NCI-H1436 (cell line): Measurements from ENCODE around the gene MAT2B.
A peak's percentile ranks its signal among the peaks of the same experiment; 100 is the strongest.

ENCODE experiments used
- DNase-seq: peaks from one replicate; lab custom pipeline; 2025; lab: John Stamatoyannopoulos, UW

The MAT2B gene

DNA sequence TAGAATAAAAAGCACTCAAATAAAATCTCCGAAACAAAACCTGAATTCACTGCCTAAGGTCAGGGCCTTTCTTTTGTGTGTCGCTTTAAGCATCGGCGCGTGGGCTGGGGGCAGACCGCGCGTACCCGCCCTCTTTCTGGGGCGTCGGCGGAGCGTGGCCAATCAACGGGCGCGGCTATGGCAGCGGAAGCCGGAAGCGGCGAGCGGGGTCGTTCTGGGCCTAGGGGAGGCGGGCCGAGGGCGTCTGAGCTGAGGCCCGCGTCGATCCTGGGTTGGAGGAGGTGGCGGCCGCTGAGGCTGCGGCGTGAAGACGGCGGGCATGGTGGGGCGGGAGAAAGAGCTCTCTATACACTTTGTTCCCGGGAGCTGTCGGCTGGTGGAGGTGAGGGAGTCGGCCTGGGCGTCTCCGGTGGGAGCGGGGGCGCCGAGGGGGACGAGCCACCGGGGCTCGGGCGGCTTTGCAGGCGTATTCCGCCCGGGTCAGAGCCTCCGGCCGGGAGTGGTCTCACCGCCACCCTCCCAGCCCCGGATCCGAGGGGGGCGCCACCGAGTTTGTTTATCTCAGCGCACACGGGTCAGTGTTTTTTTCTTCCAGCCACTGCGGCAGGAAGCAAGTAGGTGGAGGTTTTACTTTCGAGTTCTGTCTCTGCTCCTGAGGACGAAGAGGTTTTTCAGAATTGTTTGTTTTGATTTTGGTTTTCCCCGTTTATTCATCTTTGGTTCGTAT lies at the start of gene MAT2B:
MAT2B (plus strand) TSS at position 252 of the 727 bp plus-strand sequence; CDS start at position 320, 68 bp downstream.
- peak; percentile 91 for DNase-seq

DNA sequence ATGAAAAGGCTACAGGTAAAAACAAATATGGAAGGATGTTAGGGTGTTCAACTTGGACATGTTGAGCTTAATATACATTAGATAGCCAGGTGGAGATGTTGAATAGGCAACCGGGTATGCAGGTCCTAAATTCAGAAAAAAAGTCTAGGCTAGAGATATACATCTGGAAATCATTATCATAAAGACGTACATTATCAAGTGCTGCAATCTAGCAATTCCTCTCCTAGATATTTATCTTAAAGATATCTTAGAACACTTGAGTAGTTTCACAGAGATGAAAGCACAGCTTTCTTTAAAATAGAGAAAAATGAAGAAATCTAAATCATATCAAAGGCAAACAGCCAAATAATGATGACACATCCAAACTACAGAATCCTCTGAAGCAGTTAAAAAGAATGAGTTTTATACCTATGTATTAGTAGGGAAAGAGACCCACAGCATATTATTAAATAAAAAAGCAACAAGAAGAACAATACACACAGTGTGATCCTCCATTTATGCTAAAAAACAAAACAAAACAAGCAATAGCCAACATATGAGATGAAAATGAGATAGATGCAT lies 49.3 kb upstream of the MAT2B start:
- no peak for DNase-seq

DNA sequence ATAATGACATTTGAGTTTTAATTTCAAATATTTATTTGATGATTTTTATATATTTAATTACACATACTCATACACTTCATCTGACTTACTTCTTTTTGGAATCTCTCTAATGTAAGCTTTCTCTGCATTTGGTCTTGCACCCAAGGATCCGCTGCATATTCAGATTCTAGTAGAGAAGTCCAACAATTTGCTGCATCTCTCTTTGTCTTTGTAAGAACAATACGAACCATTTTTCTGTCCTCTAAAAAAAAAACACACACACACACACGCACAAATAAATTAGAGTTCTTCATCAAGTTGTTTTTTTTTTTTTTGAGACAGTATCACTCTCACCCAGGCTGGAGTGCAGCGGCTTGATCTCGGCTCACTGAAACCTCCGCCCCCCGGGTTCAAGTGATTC lies 48.6 kb upstream of the MAT2B start:
- DNase-seq, result no peak

DNA sequence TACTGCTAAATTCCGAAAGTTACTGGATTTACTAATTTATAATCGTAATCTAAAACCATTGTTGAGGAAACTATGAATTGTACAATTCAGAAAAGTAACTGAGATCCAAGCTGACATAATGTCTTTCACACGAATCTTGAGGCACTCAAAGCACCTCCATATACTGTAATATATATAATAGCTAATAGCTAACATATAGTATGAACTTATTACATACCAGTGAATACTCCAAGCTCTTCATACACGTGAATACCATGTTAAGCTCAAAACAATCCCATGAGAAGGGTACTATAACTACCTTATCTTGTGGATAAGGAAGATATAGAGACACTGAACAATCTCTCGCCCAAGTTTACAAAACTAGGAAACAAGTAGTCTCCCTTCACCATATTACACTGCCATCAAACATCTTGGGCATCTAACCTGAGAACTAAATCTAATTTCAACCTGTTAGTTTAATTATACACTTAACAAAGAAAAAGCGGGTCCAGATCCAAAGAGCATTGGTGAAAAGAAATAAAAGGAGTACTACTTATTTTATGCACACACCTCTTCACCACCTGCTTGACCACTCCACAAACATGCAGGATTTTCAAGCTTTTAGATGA lies 46.5 kb upstream of the MAT2B start:
- DNase-seq, result no peak

DNA sequence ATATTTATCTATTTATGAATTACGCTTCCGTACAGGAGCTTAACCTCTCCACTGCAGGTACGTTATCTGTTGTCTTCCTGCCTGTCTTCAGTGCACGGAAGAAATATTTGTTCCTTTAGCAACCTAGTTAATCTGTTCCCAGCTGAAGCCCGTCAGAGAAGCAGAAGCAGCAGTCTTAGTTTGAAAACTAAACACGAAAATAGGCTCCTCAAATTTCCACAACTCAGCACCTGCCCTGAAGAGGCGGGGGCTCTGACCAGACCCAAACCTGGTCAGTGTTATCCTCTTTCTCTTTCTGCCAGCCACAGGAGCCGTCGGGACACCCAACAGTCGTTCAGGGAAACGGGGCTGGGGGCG lies 46.0 kb upstream of the MAT2B start:
- peak; percentile 23 for DNase-seq

DNA sequence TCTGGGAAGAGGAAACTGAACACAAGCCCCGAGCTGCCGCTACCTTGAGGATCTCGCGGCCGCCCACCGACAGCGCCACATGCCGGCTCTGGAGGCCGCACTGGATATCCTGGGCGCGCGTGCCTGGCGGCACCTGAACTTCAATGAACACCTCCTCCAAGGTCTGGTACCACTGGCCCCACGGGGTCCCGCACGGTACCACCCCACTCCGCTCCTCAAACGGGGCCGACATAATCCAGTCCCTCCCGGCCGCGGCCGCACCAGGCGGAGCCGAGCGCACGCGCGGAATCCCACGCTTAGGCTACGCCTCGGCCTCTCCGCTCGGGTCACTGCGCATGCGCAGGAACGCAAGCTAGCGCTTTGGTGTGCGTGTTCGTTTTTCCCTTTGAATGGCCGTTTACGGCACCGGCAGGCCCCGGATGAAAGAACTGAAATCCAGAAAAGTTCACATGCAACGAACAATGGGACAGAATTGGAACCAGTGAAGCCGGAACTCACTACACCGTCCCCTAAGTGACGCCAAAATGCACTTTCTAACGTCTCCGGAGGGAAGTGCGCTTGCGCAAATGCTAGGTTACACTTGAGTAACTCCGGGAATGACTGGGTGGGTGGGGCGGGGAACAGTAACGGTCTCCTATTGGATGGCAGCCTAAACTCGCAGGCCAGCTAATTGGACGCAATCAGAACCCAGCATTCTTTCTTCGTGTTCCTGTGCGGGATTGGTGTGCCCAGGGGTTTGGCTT lies 45.4 kb upstream of the MAT2B start, which contains the start of gene NUDCD2:
NUDCD2 (minus strand) TSS at position 284 of the 743 bp plus-strand sequence; CDS start at position 232, 52 bp downstream.
- DNase-seq, result peak; percentile 96

DNA sequence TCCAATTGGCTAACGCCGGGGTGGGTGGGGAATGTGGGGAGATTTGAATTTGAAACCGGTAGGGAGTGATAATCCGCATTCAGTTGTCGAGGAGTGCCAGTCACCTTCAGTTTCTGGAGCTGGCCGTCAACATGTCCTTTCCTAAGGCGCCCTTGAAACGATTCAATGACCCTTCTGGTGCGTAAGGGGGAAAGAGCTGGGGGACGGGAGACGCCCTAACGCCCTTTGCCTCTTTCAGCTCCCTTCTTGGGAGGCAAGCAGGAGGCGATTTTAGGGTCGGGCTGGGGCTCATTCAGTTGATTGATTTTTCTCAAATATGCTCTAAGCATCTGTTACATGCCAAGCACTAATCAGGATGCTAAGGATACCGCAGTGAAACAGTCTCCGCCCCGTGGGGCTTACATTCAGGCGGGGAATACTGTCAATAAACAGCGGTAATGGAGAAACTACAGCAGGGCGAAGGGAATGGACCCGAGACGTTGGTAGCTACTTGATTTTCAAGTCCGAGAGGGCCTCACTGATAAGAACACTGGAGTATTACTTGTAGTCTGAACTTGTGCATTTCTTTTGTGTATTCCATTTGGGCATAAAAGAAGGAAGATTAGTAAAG lies 44.8 kb upstream of the MAT2B start, which contains the start of gene HMMR:
HMMR (plus strand) TSS at position 71 of the 610 bp plus-strand sequence; CDS start at position 132, 61 bp downstream.
- peak; percentile 45 for DNase-seq

DNA sequence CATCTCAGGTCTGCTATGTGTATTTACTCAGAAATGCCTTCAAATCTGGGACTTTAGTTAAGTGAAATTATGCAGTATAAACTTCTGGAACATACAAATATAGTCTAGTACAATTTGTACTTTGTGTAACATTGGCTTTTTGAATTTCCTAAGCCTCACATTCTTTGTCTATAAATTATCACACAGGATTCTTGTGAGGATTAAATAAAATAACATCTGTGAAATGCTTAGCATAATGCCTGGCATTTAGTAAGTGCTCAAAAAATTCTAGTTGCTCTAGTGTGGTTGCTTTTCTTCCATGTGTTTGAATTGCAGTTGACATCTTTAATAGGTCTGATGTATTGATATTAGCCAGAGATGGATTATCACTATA lies 42.4 kb upstream of the MAT2B start:
- DNase-seq, result no peak

DNA sequence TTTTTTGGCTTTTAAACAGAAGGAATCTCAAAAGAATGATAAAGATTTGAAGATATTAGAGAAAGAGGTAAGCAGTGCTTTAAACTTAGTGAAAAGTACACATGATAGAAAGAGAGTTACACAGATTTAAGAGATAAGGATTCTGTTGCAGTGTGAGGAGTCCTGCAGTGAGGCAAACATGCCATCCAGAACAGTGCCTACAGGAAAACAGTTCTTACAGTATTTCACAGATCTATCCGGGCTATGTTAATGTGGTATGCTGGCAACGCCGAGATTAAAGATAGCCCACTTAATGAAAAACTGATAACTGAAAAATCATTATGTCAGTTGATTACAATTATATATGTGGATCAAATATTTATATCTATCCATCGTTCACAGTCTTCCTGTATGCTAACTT lies 37.7 kb upstream of the MAT2B start:
- no peak for DNase-seq

DNA sequence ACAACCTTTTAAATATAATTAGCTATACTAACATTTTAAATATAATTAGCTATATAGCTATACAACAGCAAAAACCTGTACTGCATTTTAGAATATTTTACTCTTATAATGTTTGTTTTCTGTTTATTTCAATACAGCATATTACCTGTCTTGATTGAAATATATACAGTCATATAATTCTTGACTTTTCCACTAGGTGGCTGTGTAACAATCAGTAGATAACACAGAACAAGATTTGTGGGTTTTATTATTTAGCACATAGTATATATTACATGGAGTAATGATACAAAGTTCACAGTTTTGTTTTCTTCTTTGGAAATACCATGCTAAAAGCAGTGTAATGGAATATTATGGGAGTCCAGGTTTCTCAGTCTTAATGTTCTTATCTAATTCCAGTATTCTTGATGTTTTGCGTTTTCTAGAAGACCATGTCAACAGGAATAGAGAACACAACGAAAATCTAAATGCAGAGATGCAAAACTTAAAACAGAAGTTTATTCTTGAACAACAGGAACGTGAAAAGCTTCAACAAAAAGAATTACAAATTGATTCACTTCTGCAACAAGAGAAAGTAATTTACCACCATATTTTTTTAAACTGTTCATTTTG lies 31.7 kb upstream of the MAT2B start:
- peak; percentile 2 for DNase-seq

DNA sequence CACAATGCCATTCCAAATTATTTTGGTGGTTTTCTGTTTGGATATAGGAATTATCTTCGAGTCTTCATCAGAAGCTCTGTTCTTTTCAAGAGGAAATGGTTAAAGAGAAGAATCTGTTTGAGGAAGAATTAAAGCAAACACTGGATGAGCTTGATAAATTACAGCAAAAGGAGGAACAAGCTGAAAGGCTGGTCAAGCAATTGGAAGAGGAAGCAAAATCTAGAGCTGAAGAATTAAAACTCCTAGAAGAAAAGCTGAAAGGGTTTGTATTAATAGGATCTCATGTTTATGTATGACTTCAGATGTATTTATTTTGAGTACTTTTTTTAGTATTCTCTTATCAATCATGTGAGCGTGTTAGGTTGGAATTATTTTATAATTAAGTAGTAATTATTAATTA lies 30.0 kb upstream of the MAT2B start:
- DNase-seq, result no peak

DNA sequence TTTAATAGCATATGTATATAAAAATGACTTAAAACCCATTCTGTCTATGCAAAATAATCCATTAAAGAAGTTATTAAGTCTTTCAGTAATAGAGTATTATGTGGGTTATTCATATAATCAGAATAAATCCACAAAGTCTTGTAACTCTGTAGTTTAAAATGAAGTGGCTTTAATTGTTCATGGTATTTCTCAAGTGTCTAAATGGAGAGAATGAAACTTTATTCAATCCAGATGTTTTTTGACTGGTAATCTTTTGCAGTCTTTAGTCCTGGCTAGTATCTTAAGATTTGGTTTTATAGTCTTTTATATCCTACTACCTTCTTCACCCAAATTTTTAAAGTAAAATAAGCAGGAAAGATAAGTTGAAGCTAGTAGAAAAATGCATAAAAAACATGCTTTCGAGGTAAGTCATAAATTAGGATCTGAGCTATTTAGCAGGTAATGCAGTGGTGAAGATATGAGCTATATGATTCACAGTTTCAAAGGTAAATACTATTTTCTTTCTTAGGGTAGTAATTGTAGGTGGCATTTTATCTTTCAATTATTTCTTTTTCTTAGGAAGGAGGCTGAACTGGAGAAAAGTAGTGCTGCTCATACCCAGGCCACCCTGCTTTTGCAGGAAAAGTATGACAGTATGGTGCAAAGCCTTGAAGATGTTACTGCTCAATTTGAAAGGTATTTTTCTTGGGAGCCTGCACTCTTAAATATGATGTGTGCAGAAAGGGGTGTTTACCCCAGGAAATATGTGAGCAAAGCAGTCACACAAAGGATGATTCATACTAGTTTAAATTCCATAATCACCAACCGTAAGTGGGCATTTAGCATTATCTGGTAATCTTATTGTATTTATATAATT lies 27.1 kb upstream of the MAT2B start:
- DNase-seq, result no peak

DNA sequence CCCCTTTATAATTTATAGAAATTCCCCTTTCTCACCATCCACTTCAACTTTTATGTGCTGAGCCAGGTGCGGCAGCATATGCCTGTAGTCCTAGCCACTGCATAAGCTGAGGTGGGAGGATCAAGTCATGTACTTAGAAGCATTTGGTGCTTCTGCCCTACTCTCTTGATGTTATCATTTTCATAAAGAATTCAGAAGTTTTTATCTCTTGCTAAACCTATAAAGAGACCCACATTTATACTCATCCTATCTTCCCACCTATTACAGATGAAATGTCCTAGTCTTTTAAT lies 26.5 kb upstream of the MAT2B start:
- no peak for DNase-seq

DNA sequence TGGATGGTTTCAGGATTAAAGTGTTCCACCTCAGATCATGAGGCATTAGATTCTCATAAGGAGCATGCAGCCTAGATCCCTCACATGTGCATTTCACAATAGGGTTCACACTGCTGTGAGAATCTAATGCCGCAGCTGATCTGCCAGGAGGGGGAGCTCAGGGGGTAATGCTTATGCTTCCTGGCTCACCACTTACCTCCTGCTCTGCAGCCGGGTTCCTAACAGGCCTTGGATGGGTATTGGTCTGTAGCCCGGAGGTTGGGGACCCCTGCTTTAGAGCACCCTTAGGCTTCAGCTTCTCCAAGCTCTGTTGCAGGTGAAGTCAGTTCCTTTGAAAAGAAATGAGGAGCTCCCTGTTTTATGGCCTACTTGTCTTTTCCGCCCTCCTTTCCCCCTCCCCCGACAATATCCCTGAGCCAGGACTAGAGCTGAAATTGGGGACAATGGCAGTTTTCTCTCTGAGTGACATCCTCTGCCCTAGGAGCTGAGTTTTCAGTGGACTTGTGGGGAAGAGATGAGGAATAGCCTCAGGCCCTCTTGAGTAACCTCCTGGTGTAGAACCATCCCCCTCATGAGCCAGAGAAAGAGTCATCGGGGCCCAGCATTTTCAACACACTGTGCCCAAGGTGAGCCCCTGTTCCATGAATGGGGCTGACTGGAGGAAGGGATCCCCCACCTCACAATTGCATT lies 16.2 kb upstream of the MAT2B start:
- no peak for DNase-seq

DNA sequence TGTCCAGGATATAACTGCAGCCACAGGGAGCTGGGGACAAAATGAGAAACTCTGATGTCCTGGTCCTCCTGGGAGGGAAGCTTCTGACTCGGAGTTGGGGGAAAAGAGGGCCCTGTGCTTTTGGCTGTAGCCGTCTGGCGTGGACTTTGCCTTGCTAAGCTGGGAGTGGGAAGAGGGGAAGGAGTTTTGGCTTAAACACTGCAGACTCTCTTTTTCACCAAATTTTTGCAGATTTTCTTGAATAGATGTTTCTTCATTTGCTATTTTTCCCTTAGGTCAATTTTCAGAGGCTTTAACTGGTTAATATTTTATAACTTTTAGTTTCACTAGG lies 15.7 kb upstream of the MAT2B start:
- DNase-seq, result no peak

DNA sequence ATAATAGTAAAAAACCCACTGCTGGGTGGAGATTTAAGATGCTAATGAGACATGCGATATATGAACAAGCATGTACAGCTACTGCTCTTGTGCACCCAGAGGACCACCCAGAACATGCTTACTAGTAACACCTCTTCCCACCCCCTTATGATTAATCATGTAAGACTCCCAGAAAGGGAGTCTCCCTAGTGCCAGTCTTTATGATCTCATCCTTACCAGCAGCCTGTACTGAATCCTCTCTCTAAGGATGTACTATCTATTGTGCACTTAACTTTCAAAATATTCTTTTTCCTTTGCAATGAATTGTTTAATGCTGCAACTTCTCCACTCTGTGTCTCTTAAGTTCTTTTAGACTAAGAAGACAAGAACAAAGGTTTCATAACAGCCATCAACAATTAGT lies 9.1 kb upstream of the MAT2B start:
- no peak for DNase-seq

DNA sequence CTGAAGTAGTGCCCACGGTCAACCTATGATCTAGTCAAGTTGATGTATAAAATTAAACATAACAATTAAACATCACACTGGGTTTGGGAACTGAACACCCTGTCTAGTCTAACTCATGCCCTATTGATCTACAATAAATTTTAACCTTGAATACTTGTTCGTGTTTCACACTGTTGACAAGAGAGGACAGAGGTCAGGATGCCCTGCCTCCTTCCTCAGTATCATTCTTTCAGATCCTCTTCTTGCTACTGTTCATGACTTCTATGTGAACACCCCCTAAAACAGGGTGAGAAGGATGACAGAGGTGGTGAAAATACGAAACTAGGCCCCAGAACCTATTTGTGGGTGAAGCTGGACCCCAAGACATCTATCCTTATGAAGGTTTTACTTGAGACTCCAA lies 8.1 kb upstream of the MAT2B start:
- no peak for DNase-seq

DNA sequence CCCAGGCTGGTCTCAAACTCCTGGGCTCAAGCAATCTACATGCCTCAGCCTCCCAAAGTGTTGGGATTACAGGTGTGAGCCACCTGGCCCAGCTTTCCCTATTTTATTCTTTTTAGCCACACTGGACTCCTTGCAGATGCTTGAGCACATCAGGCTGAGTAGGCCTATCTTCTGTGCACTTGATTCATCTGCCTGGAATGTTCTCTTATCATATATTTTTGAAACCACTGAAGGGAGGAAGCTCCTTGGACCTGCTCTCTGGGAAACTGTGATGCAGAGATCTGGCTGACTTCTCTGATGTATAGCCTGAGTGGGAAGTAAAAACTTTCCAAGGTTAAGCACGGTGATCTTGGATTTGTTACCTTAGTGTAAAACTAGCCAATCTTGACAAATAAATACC lies 6.5 kb upstream of the MAT2B start:
- no peak for DNase-seq

DNA sequence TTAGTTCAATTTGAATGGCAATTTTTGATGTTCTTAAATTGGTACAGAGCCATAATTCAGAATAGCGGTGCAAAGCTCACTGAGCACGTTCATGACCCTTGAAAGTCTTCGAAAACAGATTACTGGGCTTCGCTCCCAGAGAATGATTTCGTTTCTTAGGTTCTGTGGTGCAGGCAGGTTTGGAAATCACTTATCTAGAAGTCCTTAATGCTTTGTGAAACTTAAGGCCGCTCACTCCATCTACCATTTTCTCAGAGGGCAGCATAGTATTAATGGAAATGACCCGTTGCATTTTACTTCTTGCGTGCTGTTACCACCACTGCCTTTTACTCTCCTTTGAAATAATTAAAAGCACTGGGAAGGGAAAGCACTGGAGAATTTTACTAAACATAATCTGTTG lies 2.9 kb upstream of the MAT2B start:
- no peak for DNase-seq
